NCI-H460 (cell line): ENCODE measurements around the gene TMEM11. TPM values are rescaled to one million over a fixed set of nuclear protein-coding genes. Genes with fewer than 3 reads are reported as not detected.

Experiments used
- DNase-seq: peaks from one replicate; pipeline ENCODE4 v3.0.0-alpha.2; 2016; ENCODE audit warnings: low read depth; ENCODE audit errors: extremely low read depth
- total RNA-seq: library from RNA; depleted of rRNA; stranded (reverse); fragments of >200 nt; shearing (Covaris generic); gene quantifications from 2 replicates; pipeline ENCODE4 v1.2.3, GENCODE V29; 2014

The TMEM11 gene
- total RNA-seq, 1 experiment from 2014 or later: 26.1 TPM

GRCh38 chr17:21186399-21187187, 27.4 kb downstream of the TMEM11 start:
- no peak for DNase-seq

- DNase-seq: no peak
These were observed 28.9 kb downstream of the TMEM11 start for GRCh38 chr17:21185061-21185460.

GRCh38 chr17:21184570-21184969, 29.4 kb downstream of the TMEM11 start:
- DNase-seq: no peak

GRCh38 chr17:21183468-21183867, 30.5 kb downstream of the TMEM11 start:
- no peak for DNase-seq

- no peak for DNase-seq
These were observed 35.9 kb downstream of the TMEM11 start for GRCh38 chr17:21177854-21178600.

DNA sequence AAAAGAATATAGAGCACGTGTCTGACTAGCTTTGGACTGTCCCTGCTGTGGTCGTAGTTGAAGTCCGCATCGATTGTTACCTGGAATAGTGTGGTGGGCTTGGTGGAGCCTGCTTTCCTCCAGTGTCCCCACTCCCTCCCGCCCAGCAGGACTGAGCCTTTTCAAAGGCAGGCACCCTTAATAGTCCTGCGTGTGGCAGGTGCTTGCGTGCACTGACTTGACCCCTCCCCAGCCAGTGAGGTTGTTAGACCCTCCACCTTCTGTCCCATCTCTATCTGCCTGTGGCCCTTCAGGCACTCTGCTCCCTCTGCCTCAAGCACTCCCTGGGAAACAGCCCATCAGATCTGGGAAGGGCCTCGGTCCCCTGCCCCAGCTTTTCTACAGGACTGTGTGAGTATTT, 36.6 kb downstream of the TMEM11 start:
- no peak for DNase-seq

DNA sequence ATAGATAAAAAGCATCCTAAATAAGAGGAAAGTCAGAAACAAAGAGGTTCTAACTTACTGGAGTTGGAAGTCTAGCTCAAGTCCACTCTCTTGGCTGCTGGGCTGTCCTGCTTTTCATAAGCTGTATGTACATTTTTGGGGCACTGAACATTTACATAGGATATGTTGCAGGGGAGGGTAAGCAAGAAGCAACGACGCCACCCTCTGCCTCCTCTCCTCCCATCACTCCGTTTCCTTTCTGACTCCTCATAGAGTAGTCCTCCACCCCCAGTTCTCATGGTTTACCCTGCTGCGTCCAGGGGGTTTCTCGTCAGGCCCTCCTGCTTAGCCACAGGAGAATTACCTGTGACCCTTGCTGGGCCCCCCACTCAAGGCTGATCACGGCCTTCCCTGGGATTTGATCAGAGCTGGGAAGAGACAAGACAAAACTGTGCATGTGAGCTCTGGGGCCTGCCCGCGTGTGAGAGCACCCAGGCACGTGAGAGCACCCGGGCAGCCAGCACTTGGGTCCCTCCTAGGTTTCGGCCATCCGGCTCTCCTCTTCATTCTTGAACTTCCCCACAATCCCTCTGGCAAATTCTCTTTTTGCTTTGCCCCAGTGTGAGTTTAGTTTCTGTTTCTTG, 37.1 kb downstream of the TMEM11 start:
- no peak for DNase-seq

- no peak for DNase-seq
These were observed 39.2 kb downstream of the TMEM11 start for GRCh38 chr17:21174713-21175112.

- no peak for DNase-seq
These were observed 39.8 kb downstream of the TMEM11 start for GRCh38 chr17:21174186-21174585.

- DNase-seq: no peak
These were observed 40.4 kb downstream of the TMEM11 start for GRCh38 chr17:21173543-21173942.

DNA sequence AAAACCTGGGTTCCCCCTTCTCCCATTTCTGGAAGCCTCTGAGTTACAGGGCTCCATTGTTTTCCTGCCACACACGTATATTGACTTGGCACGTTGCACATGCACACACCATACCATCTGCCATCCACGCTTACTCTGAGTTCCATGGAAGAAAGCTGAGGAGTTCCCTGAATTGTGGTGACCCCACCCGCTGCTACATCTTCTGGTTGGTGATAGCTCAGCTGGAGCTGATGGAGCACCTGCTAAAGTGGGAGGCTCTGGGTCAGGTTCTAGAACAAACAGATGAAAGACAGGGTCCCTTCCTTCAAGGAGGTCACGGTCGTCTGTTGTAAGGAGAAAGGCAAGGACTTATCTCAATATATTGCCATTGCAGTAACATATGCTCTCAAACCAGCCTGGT, 41.1 kb downstream of the TMEM11 start:
- no peak for DNase-seq

- DNase-seq: no peak
These were observed 41.9 kb downstream of the TMEM11 start for GRCh38 chr17:21171970-21172510.

- DNase-seq: no peak
These were observed 42.5 kb downstream of the TMEM11 start for GRCh38 chr17:21171309-21171922.

GRCh38 chr17:21170809-21171208, 43.2 kb downstream of the TMEM11 start:
- DNase-seq: no peak

- DNase-seq: no peak
These were observed 44.5 kb downstream of the TMEM11 start for GRCh38 chr17:21169496-21169895.

- no peak for DNase-seq
These were observed 45.5 kb downstream of the TMEM11 start for GRCh38 chr17:21168555-21168865.

- no peak for DNase-seq
These were observed 46.7 kb downstream of the TMEM11 start for GRCh38 chr17:21167303-21167702.

GRCh38 chr17:21166595-21167210, 47.3 kb downstream of the TMEM11 start:
- no peak for DNase-seq

DNA sequence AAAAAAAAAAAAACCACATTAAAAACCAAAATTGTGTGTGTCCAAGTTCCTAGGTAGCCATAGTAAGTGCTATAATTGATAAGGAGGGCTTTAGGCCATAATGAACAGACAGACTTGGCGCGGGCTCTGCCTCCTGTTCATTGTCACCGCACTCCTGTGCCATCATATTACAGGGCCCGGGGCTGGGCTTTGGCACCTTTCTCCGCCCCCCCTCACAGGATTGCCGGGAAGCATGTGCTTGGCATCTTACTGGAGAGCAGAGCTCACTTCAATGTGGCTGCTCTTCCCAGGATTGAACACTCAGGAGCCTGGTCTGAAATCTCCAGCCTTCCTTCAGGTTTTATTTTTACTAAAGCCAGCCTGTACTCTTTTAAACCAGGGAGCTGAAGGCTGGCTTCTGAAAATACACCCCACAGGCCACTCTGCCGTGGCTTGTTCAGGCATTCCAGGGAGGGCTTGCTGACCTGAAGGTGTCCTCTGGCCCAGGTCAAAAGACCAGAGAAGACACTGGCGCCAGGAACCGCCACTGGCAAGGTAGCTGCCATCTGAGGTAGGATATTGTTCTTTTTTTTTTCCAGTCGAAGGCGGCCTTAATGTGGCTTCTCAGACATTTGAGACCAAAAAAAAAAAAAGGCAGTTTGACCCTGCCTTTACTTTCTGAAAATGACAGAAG, 47.9 kb downstream of the TMEM11 start:
- DNase-seq: no peak

DNA sequence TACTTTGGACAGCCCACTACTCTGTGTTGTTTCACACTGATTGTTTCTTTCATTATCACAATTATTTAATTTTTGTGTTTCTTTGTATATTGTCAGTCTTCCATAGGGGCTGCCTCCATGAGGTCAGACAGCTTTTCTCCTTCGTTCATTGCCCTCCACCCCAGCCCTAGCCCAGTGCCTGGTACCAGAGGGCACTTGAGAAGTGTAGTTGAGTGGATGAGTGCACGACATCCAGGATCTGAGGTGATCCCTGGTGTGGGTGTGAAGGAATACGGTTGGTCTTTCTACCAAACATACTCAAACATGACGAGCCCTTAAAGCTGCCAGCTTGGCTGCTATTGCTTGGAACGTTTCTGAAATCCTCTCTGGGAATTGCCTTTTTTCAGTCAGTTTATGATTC, 49.3 kb downstream of the TMEM11 start:
- DNase-seq: no peak
